H9 (cell line): ENCODE data around the gene FAM177A1. TPM values are rescaled to one million over a fixed set of nuclear protein-coding genes. Genes with fewer than 3 reads are reported as not detected.

Experiments
- DNase-seq: peaks from one replicate; pipeline ENCODE4 v3.0.0-alpha.2; 2017
- H2AFZ ChIP-seq: one replicate; pipeline ENCODE4 v1.6.1; 2013; ENCODE audit warnings: mild to moderate bottlenecking, low read length, control low read depth, moderate library complexity
- H2AK5ac ChIP-seq: 2 replicates; pipeline ENCODE4 v1.6.1; 2013; ENCODE audit warnings: low read length, control low read depth, mixed read lengths; ENCODE audit not compliant: insufficient read length
- H2BK120ac ChIP-seq: one replicate; pipeline ENCODE4 v1.6.1; 2013; ENCODE audit warnings: low read depth, mild to moderate bottlenecking, low read length, control low read depth, inconsistent platforms; ENCODE audit not compliant: poor library complexity, severe bottlenecking
- H2BK12ac ChIP-seq: 2 replicates; pipeline ENCODE4 v1.6.1; 2013; ENCODE audit warnings: low read length, control low read depth, mixed read lengths, low read depth; ENCODE audit not compliant: insufficient read length
- H2BK15ac ChIP-seq: 2 replicates; pipeline ENCODE4 v1.6.1; 2013; ENCODE audit warnings: low read depth, low read length, control low read depth
- H2BK20ac ChIP-seq: one replicate; pipeline ENCODE4 v1.6.1; 2013; ENCODE audit warnings: low read depth, mild to moderate bottlenecking, low read length, control low read depth, inconsistent platforms; ENCODE audit not compliant: poor library complexity, severe bottlenecking
- H2BK5ac ChIP-seq: 2 replicates; pipeline ENCODE4 v1.6.1; 2013; ENCODE audit warnings: low read length, control low read depth, mixed read lengths; ENCODE audit not compliant: insufficient read length
- H3K14ac ChIP-seq: 2 replicates; pipeline ENCODE4 v1.6.1; 2013; ENCODE audit warnings: low read length, control low read depth; ENCODE audit not compliant: insufficient read depth
- H3K18ac ChIP-seq: 2 replicates; pipeline ENCODE4 v1.6.1; 2013; ENCODE audit warnings: low read depth, mild to moderate bottlenecking, mixed read lengths, low read length, control low read depth; ENCODE audit not compliant: insufficient read length
- H3K23ac ChIP-seq: 2 replicates; pipeline ENCODE4 v1.6.1; 2013; ENCODE audit warnings: low read length, control low read depth, mixed read lengths, low read depth; ENCODE audit not compliant: insufficient read length
- H3K23me2 ChIP-seq: 2 replicates; pipeline ENCODE4 v1.6.1; 2013; ENCODE audit warnings: low read depth, mild to moderate bottlenecking, mixed read lengths, low read length, control low read depth; ENCODE audit not compliant: insufficient read length, poor library complexity, severe bottlenecking
- H3K27ac ChIP-seq: 2 replicates; pipeline ENCODE4 v1.5.1; 2013; ENCODE audit warnings: low read length, control low read depth, mixed read lengths, low read depth; ENCODE audit not compliant: insufficient read length
- H3K27me3 ChIP-seq: 2 replicates; pipeline ENCODE4 v1.6.1; 2013; ENCODE audit warnings: low read length, control low read depth, inconsistent platforms; ENCODE audit not compliant: insufficient read depth
- H3K4ac ChIP-seq: 2 replicates; pipeline ENCODE4 v1.6.1; 2013; ENCODE audit warnings: low read depth, mild to moderate bottlenecking, control low read depth, inconsistent platforms, low read length, moderate library complexity
- H3K4me1 ChIP-seq: 2 replicates; pipeline ENCODE4 v1.6.1; 2013; ENCODE audit warnings: low read length, control low read depth, inconsistent platforms; ENCODE audit not compliant: insufficient read depth
- H3K4me2 ChIP-seq: 2 replicates; pipeline ENCODE4 v1.6.1; 2013; ENCODE audit warnings: low read length, control low read depth, mixed read lengths; ENCODE audit not compliant: insufficient read length, insufficient read depth
- H3K56ac ChIP-seq: 2 replicates; pipeline ENCODE4 v1.6.1; 2013; ENCODE audit warnings: low read depth, mild to moderate bottlenecking, mixed read lengths, low read length, control low read depth; ENCODE audit not compliant: insufficient read length
- H3K79me1 ChIP-seq: 2 replicates; pipeline ENCODE4 v1.6.1; 2013; ENCODE audit warnings: low read depth, mild to moderate bottlenecking, moderate library complexity, low read length, control low read depth, inconsistent platforms; ENCODE audit not compliant: insufficient read depth, poor library complexity, severe bottlenecking
- H3K79me2 ChIP-seq: 2 replicates; pipeline ENCODE4 v1.6.1; 2013; ENCODE audit warnings: low read length, control low read depth, inconsistent platforms; ENCODE audit not compliant: insufficient read depth
- H3K9ac ChIP-seq: 2 replicates; pipeline ENCODE4 v1.6.1; 2013; ENCODE audit warnings: low read length, control low read depth, mixed read lengths; ENCODE audit not compliant: insufficient read length; ENCODE audit errors: extremely low read depth
- H3K9me3 ChIP-seq: one replicate; pipeline ENCODE4 v1.6.1; 2013; ENCODE audit warnings: low read depth, low read length, inconsistent platforms; ENCODE audit not compliant: control insufficient read depth
- H3T11ph ChIP-seq: one replicate; pipeline ENCODE4 v1.6.1; 2013; ENCODE audit warnings: mild to moderate bottlenecking, low read length, control low read depth, inconsistent platforms
- H4K20me1 ChIP-seq: one replicate; pipeline ENCODE4 v1.6.1; 2013; ENCODE audit not compliant: control insufficient read depth, insufficient read length, insufficient read depth
- H4K5ac ChIP-seq: 2 replicates; pipeline ENCODE4 v1.6.1; 2013; ENCODE audit warnings: low read depth, mild to moderate bottlenecking, mixed read lengths, low read length, control low read depth; ENCODE audit not compliant: insufficient read length
- H4K8ac ChIP-seq: replicated peaks from 2 replicates; pipeline ENCODE4 v1.6.1; 2013; ENCODE audit warnings: low read length, control low read depth, mixed read lengths, low read depth; ENCODE audit not compliant: insufficient read length
- H4K91ac ChIP-seq: 2 replicates; pipeline ENCODE4 v1.6.1; 2013; ENCODE audit warnings: low read depth, mild to moderate bottlenecking, moderate library complexity, mixed read lengths, low read length, control low read depth; ENCODE audit not compliant: insufficient read length
- H3K27ac Mint-ChIP-seq, 3 experiments: 2 replicates in 2 of 3; 3 replicates in 1 of 3; pipeline ENCODE4 v1.8.0; 2020 to 2021; ENCODE audit warnings: mixed read lengths in 3 of 3, mild to moderate bottlenecking in 1 of 3, moderate library complexity in 1 of 3
- H3K27me3 Mint-ChIP-seq: 2 replicates; pipeline ENCODE4 v1.8.0; 2021; ENCODE audit warnings: low read depth, mild to moderate bottlenecking, moderate library complexity, mixed read lengths
- H3K36me3 Mint-ChIP-seq, 3 experiments: 2 replicates in 2 of 3; 3 replicates in 1 of 3; pipeline ENCODE4 v1.8.0; 2020 to 2021; ENCODE audit warnings: low read depth in 3 of 3, mixed read lengths in 3 of 3; ENCODE audit not compliant: insufficient read depth in 1 of 3
- H3K4me1 Mint-ChIP-seq, 2 experiments: 2 replicates each; pipeline ENCODE4 v1.8.0; 2020; ENCODE audit warnings: mixed read lengths in 2 of 2
- H3K4me3 Mint-ChIP-seq, 2 experiments: 2 replicates in 1 of 2; 3 replicates in 1 of 2; pipeline ENCODE4 v1.8.0; 2020 to 2021; ENCODE audit warnings: mild to moderate bottlenecking in 2 of 2, mixed read lengths in 2 of 2, moderate library complexity in 1 of 2
- H3K9me3 Mint-ChIP-seq, 2 experiments: 2 replicates in 1 of 2; 3 replicates in 1 of 2; pipeline ENCODE4 v1.8.0; 2020; ENCODE audit warnings: mild to moderate bottlenecking in 2 of 2, mixed read lengths in 2 of 2, moderate library complexity in 1 of 2
- WGBS: extraction: QIAGEN DNeasy Blood & Tissue Kit; methylation state at CpG from one replicate; pipeline ENCODE4 v1.1.7; 2013; ENCODE audit warnings: missing lambda C conversion rate, low lambda C conversion rate, mixed read lengths; ENCODE audit not compliant: insufficient read length; ENCODE audit errors: extremely low coverage; 5-methylcytosine and 5-hydroxymethylcytosine counted together
- total RNA-seq: library from RNA; stranded (reverse); gene quantifications from 2 replicates; pipeline ENCODE4 v1.2.1, GENCODE V29; 2021
- TF ChIP-seq, protein P1 (sequence below): fragments of 200-600 bp; sonication (generic); conservative IDR thresholded peaks from 3 replicates; pipeline ENCODE4 v1.8.0; 2021; ENCODE audit warnings: antibody characterized with exemption, mild to moderate bottlenecking

FAM177A1 gene
- total RNA-seq, 1 experiment from 2014 or later = 43.1 TPM

DNA sequence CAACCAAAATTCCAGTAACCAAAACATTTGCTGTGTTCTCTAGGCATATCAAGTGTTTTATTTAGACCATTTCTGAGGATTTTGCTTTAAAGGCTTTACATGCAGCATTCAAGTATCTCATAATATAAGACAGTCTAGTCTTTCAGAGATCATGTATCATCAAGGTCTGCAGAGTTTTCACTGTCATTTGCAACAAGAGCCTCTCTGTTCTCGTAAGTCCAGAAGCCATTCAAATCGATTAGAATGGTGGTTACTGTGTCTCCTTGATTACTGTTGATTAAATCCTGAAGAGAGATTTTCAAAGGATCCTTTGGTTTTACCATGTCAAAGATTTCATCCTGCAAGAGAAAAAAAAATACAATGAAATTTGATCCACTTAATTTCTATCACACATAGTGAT, 39.4 kb downstream of the FAM177A1 start:
- Histone ChIP-seq H3K14ac (no peak overlapping the region), H3K27me3 (no peaks in the 10 kb centered on the region)
- no peak for DNase-seq

More for the DNA sequence above, 39.4 kb downstream of the FAM177A1 start:
- no peaks in the 10 kb centered on the region for H3K4me1 ChIP-seq
- no peak overlapping the region for H2BK12ac ChIP-seq
- no peak overlapping the region for H2BK20ac ChIP-seq
- H3K23me2 ChIP-seq = no peaks in the 10 kb centered on the region
- Mint-ChIP-seq H3K9me3 (no peaks in the 10 kb centered on the region), H3K27ac (0 out of 7 replicates have a peak overlapping the region, but pooled peaks of 1 of the 3 experiments have one; percentile 36), H3K4me3 (no peak overlapping the region), H3K4me1 (no peaks in the 10 kb centered on the region), H3K36me3 (peaks cover 15 to 63% (median 42%) of the 10 kb centered on the region in 3 experiments), H3K27me3 (no peaks in the 10 kb centered on the region)
- no peak overlapping the region for H4K5ac ChIP-seq
- no peaks in the 10 kb centered on the region for H3K79me2 ChIP-seq
- no peak overlapping the region for H2BK120ac ChIP-seq
- no peak overlapping the region for H3K27ac ChIP-seq
- H2BK5ac ChIP-seq = no peak overlapping the region
- H2AFZ ChIP-seq = no peak overlapping the region
- H4K91ac ChIP-seq = no peak overlapping the region
- H4K8ac ChIP-seq = no peak overlapping the region
- no peaks in the 10 kb centered on the region for H3K79me1 ChIP-seq
- H2AK5ac ChIP-seq = no peak overlapping the region
- H3K23ac ChIP-seq = no peak overlapping the region
- TF ChIP-seq, protein P1, sequence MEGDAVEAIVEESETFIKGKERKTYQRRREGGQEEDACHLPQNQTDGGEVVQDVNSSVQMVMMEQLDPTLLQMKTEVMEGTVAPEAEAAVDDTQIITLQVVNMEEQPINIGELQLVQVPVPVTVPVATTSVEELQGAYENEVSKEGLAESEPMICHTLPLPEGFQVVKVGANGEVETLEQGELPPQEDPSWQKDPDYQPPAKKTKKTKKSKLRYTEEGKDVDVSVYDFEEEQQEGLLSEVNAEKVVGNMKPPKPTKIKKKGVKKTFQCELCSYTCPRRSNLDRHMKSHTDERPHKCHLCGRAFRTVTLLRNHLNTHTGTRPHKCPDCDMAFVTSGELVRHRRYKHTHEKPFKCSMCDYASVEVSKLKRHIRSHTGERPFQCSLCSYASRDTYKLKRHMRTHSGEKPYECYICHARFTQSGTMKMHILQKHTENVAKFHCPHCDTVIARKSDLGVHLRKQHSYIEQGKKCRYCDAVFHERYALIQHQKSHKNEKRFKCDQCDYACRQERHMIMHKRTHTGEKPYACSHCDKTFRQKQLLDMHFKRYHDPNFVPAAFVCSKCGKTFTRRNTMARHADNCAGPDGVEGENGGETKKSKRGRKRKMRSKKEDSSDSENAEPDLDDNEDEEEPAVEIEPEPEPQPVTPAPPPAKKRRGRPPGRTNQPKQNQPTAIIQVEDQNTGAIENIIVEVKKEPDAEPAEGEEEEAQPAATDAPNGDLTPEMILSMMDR = no peak
- no CpG with 5 or more reads among the region's 2 CpGs for WGBS
- no peak overlapping the region for H2BK15ac ChIP-seq
- no peak overlapping the region for H3K9ac ChIP-seq
- no peaks in the 10 kb centered on the region for H4K20me1 ChIP-seq
- no peak overlapping the region for H3K18ac ChIP-seq
- no peak overlapping the region for H3K56ac ChIP-seq
- H3K9me3 ChIP-seq = no peaks in the 10 kb centered on the region
- no peak overlapping the region for H3K4me2 ChIP-seq
- H3K4ac ChIP-seq = no peak overlapping the region
- H3T11ph ChIP-seq = no peak overlapping the region
